ENCODE data around the gene APOL3.
"Not testable (repeated sequence)": the region's sequence is repeated elsewhere in the genome, so short reads cannot be mapped to it uniquely, and the experiment has no call there.

The APOL3 gene

GRCh38 chr22:36134182-36134581 is 26.4 kb downstream of the APOL3 start:
- DNase-seq (ENCODE audit: low read depth), result no peak

DNA sequence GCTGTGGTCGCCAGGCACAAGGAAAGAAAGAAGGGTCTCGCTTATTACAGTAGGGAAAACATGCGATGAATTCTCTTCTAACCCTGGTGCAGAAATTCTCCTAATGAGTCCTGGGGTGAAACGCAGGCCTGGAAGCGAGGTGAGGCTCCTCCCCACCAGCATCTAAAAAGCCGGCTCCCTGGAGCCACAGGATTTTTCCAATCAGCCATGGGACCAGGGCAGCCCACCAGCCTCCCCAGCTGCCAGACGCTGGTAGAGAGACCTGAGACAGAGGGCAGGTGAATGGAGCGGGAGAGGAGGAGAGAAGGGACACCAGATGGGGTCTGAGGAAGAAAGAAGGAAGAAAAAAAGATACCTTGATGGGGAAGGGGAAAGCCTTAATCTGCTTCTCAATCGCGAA is 28.6 kb downstream of the APOL3 start:
- DNase-seq (ENCODE audit: low read depth), result no peak

GRCh38 chr22:36129486-36130388 is 30.8 kb downstream of the APOL3 start:
- no peak for DNase-seq (ENCODE audit: low read depth)

DNA sequence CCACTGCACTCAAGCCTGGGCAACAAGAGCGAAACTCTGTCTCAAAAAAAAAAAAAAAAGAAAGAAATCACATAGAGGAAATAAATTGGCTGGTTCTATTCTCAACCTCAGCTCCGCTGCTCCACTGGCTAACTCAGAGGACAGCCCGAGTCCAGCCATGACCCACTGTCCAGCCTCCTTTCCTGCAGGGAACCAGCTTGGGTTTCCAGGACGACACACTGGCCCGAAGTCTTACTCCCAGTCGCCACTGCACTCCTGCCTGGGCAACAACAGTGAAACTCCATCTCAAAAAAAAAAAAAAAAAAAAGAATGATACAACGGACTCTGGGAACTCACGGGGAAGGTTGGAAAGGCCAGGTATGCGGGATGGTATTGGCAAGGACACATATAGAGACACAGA is 31.5 kb downstream of the APOL3 start:
- no peak for DNase-seq (ENCODE audit: low read depth)

- DNase-seq (ENCODE audit: low read depth), result no peak
Measured at GRCh38 chr22:36125994-36126531, 34.5 kb downstream of the APOL3 start.

- DNase-seq (ENCODE audit: low read depth), result no peak
Measured at GRCh38 chr22:36125434-36125833, 35.1 kb downstream of the APOL3 start.

DNA sequence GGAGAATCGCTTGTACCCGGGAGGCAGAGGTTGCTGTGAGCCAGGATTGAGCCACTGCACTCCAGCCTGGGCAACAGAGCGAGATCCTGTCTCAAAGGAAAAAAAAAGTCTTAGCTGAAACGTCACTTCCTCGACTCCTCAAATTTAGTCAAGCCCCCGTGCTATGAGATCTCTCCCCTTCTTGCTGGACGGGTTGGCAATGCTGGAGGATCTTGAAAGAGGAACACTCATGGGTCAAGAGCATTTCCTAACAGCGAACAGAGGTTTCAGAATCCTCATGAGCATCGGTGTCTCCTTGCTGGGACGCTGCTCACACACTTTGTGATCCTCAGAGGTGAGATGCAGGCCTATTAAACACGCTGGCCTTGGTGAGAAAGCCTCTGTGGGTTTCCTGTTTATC is 35.9 kb downstream of the APOL3 start:
- DNase-seq (ENCODE audit: low read depth), result no peak

DNA sequence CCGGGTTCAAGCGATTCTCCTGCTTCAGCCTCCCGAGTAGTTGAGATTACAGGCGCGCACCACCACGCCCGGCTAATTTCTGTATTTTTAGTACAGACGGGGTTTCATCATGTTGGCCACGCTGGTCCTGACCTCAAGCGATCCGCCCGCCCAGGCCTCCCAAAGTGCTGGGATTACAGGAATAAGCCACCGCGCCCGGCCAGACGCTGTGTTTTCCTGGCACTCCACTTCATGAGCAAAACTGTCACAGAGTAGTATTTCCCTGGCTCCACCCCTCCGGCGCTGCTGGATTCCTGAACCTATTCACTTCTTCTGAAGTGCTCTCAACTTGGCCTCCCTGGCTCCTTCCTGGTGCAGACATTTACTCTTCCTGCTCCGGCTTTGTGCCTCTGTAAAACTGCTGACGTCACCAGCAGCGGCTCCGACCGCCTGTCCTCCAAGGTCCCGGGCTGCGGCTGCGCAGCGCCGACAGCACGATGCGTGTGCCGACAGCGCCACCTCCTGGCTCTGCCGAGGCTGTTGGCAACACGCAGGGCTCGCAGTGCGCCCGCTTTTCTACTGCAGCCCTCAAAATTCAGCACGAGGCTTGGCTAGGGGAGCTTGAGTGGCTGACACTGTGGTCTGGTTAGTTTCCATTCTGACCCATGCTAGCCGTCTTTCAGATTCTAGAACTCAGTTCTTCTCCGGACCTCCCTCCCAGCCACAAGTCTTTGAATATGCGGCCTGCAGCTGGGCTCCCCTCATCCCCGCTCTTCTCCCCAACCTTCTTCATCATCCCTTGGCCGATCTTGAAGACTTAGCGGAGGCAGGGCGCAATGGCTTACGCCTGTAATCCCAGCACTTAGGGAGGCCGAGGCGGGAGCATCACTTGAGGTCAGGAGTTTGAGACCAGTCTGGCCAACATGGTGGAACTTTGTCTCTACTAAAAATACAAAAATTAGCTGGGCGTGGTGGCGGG is 36.6 kb downstream of the APOL3 start:
- DNase-seq (ENCODE audit: low read depth), result peak; percentile 71

GRCh38 chr22:36120621-36121351 is 39.8 kb downstream of the APOL3 start:
- DNase-seq (ENCODE audit: low read depth), result not testable (repeated sequence)

- no peak for DNase-seq (ENCODE audit: low read depth)
Measured at GRCh38 chr22:36117053-36117554, 43.5 kb downstream of the APOL3 start.

DNA sequence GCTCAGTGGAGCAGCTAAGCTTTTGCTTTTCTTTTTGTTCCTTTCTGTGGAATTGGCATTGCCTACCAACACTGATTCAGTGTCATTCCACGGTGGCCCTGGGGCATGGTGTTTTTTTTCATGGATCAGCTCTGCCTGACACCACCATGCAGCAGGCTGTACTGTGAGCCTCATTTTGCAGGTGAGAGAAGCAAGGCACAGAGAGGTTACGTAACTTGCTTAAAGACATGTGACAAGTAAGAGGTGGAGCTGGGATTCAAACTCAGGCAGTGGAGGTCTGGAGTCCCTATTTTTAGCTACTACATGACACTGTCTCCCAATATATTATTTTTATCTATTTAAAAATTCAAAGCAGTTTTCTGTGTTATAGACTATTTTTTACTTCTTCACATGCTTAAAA is 44.4 kb downstream of the APOL3 start:
- DNase-seq (ENCODE audit: low read depth), result no peak

DNA sequence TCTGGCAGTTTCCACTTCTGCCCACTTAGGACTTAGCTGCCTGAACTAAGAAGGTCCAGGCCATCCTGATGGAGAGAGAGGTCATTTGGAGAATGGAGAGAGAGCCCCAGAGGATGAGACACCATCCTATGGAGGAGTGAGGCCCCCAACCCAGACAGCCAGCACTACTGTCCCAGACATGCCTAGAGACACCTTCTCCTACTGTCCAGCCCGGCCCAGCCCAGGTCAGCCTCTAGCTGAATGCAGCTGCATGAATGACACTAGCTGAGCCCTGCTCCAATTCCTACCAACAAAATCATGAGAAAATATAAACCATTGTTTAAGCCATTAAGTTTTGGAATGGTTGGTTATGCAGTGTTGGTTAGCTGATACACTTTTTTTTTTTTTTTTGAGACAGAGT is 47.4 kb downstream of the APOL3 start:
- DNase-seq (ENCODE audit: low read depth), result no peak

DNA sequence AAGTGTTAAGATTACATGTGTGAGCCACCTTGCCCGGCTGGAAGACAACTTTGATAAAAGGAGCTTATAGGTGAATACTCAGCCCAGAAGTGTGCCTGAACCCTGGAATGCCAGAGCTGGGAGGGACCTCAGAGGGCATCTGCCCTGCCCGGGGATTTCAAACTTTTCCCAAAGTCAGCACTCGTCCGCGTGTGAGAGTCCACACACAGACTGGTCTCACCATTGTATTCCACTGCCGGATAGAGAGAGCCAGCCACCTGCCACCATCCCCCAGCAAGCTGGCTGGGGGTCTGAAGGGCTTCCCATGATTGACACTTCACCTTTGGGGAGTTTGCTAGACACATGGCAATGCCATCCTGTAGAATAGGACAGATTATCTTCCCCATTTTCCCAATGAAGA is 49.2 kb downstream of the APOL3 start:
- DNase-seq (ENCODE audit: low read depth), result no peak

GRCh38 chr22:36110306-36110881 is 50.2 kb downstream of the APOL3 start:
- DNase-seq (ENCODE audit: low read depth), result no peak

GRCh38 chr22:36107436-36107835 is 53.1 kb downstream of the APOL3 start:
- no peak for DNase-seq (ENCODE audit: low read depth)

DNA sequence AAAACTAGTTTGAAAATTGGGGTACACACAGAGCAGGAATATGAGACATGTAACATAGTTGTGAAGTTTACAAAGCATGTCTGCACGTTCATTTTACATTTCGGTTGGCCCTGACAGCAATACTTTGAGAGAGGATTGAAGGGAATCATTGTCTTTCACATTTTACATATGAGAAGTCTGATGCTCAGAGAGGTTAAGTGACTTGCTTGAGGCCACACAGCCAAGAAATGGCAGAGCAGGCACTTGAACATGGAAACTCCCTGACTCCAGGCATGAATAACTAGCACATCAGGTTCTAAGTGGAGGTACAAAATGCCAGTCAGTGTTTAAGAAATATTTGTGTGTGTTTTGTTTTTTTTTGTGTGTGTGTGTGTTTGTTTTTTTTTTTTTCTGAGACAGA is 53.6 kb downstream of the APOL3 start:
- DNase-seq (ENCODE audit: low read depth), result no peak

DNA sequence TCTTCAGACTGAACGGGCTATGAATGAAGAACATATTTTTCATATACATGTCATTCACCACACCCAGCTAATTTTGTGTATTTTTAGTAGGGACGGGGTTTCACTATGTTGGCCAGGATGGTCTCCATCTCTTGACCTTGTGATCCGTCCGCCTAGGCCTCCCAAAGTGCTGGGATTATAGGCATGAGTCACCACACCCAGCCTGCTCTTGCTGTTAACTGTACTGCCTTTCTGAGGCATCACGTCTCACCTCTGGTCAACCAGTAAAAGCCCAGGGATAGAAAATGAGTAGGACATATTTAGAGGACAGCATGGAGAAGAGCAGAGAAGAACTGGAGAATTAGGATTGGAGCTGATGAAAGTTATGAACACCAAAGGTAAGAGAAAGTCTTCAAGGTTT is 55.6 kb downstream of the APOL3 start:
- DNase-seq (ENCODE audit: low read depth), result no peak

- DNase-seq (ENCODE audit: low read depth), result no peak
Measured at GRCh38 chr22:36104435-36104834, 56.1 kb downstream of the APOL3 start.

GRCh38 chr22:36103891-36104290 is 56.7 kb downstream of the APOL3 start:
- no peak for DNase-seq (ENCODE audit: low read depth)

GRCh38 chr22:36102995-36103394 is 57.6 kb downstream of the APOL3 start:
- DNase-seq (ENCODE audit: low read depth), result no peak

DNA sequence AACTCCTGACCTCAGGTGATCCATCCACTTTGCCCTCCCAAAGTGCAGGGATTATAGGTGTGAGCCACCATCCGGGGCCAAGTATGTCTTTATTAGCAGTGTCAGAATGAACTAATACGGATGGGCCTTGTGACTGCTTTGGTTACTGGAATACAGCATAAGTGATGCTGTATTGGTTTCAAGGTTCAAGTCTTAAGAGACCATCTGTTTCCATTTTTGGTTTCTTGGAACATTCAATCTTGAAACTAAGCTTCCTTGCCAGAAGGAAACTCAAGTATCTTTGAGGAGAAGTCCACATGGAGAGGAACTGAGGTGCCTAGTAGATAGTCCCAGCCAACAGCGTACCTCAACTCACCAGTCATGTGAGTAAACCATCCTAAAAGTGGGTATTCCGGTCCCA is 58.8 kb downstream of the APOL3 start:
- DNase-seq (ENCODE audit: low read depth), result no peak
